ENCODE measurements around the gene PNLIPRP1. TPM values are rescaled to one million over a fixed set of nuclear protein-coding genes. Genes with fewer than 3 reads are reported as not detected.

The PNLIPRP1 gene
- total RNA-seq, 3 donors from 2014 or later (not counting 1 experiment from before 2014, with no cell fraction given) = not detected

- no peaks in the 10 kb centered on the region for H3K27me3 ChIP-seq (ENCODE audit: control insufficient read depth, insufficient read depth, low read length)
- ATAC-seq (no peak), DNase-seq (no peak)
- H3K27ac ChIP-seq (ENCODE audit: low read length) = no peak overlapping the region
- H3K36me3 ChIP-seq (ENCODE audit: control insufficient read depth, insufficient read depth, low read length) = no peaks in the 10 kb centered on the region
- no peak for TF ChIP-seq CTCF (IDR thresholded peaks at IDR 0.05)
- H3K4me3 ChIP-seq (ENCODE audit: low read length) = no peak overlapping the region
- WGBS (ENCODE audit: insufficient coverage) = 85% methylated on average over 8 of the region's 8 CpGs
- Mint-ChIP-seq H3K9me3 (peaks cover 2 to 3% of the 10 kb centered on the region in 2 donors), H3K27ac (no peak overlapping the region), H3K4me3 (no peak overlapping the region), H3K27me3 (ENCODE audit: low read depth in 2 of 2) (peaks cover 0 to 3% of the 10 kb centered on the region in 2 donors), H3K36me3 (no peaks in the 10 kb centered on the region), H3K4me1 (no peaks in the 10 kb centered on the region)
- intact Hi-C loops (cut with micrococcal nuclease) = no loop called here
- no peaks in the 10 kb centered on the region for H3K4me1 ChIP-seq (ENCODE audit: control insufficient read depth, insufficient read depth, low read length)
- H3K9me3 ChIP-seq (ENCODE audit: control insufficient read depth, insufficient read depth, low read length) = no peaks in the 10 kb centered on the region
These were observed 58.1 kb downstream of the PNLIPRP1 start for GRCh38 chr10:116648903-116649302.

- H3K9me3 Mint-ChIP-seq = peaks cover 3 to 4% of the 10 kb centered on the region in 2 donors
- TF ChIP-seq CTCF (IDR thresholded peaks at IDR 0.05) = no peak
- H3K4me3 ChIP-seq (ENCODE audit: low read length) = no peak overlapping the region
- H3K4me1 ChIP-seq (ENCODE audit: control insufficient read depth, insufficient read depth, low read length) = no peaks in the 10 kb centered on the region
- H3K36me3 Mint-ChIP-seq = no peaks in the 10 kb centered on the region
- H3K27ac Mint-ChIP-seq = no peak overlapping the region
- WGBS (ENCODE audit: insufficient coverage) = no CpG with 5 or more reads among the region's 1 CpG
- intact Hi-C loops (cut with micrococcal nuclease) = no loop called here
- H3K27ac ChIP-seq (ENCODE audit: low read length) = no peak overlapping the region
- H3K4me3 Mint-ChIP-seq = no peak overlapping the region
- H3K27me3 Mint-ChIP-seq (ENCODE audit: low read depth in 2 of 2) = peaks cover 0 to 10% of the 10 kb centered on the region in 2 donors
- H3K9me3 ChIP-seq (ENCODE audit: control insufficient read depth, insufficient read depth, low read length) = no peaks in the 10 kb centered on the region
- no peaks in the 10 kb centered on the region for H3K27me3 ChIP-seq (ENCODE audit: control insufficient read depth, insufficient read depth, low read length)
- H3K36me3 ChIP-seq (ENCODE audit: control insufficient read depth, insufficient read depth, low read length) = no peaks in the 10 kb centered on the region
- H3K4me1 Mint-ChIP-seq = no peaks in the 10 kb centered on the region
- no peak for ATAC-seq
- DNase-seq = no peak
These were observed 63.1 kb downstream of the PNLIPRP1 start for GRCh38 chr10:116653885-116654284.

- no peaks in the 10 kb centered on the region for H3K9me3 ChIP-seq (ENCODE audit: control insufficient read depth, insufficient read depth, low read length)
- no peak overlapping the region for H3K4me3 Mint-ChIP-seq
- no peaks in the 10 kb centered on the region for H3K4me1 Mint-ChIP-seq
- peaks cover 2 to 3% of the 10 kb centered on the region in 2 donors for H3K9me3 Mint-ChIP-seq
- no peaks in the 10 kb centered on the region for H3K4me1 ChIP-seq (ENCODE audit: control insufficient read depth, insufficient read depth, low read length)
- no peaks in the 10 kb centered on the region for H3K36me3 ChIP-seq (ENCODE audit: control insufficient read depth, insufficient read depth, low read length)
- H3K27me3 ChIP-seq (ENCODE audit: control insufficient read depth, insufficient read depth, low read length) = no peaks in the 10 kb centered on the region
- 53% methylated on average over 4 of the region's 4 CpGs for WGBS (ENCODE audit: insufficient coverage)
- no peak for DNase-seq
- no peak for TF ChIP-seq CTCF (IDR thresholded peaks at IDR 0.05)
- H3K36me3 Mint-ChIP-seq = no peaks in the 10 kb centered on the region
- ATAC-seq = no peak
- H3K4me3 ChIP-seq (ENCODE audit: low read length) = no peak overlapping the region
- no peak overlapping the region for H3K27ac Mint-ChIP-seq
- no peak overlapping the region for H3K27ac ChIP-seq (ENCODE audit: low read length)
- H3K27me3 Mint-ChIP-seq (ENCODE audit: low read depth in 2 of 2) = peaks cover 0 to 10% of the 10 kb centered on the region in 2 donors
- intact Hi-C loops (cut with micrococcal nuclease) = no loop called here
These were observed 64.1 kb downstream of the PNLIPRP1 start for GRCh38 chr10:116654816-116655215.

GRCh38 chr10:116655568-116655967 lies 64.8 kb downstream of the PNLIPRP1 start:
- DNase-seq = no peak
- H3K36me3 ChIP-seq (ENCODE audit: control insufficient read depth, insufficient read depth, low read length) = no peaks in the 10 kb centered on the region
- ATAC-seq = no peak
- no peak overlapping the region for H3K4me3 ChIP-seq (ENCODE audit: low read length)
- Mint-ChIP-seq H3K4me3 (no peak overlapping the region), H3K36me3 (no peaks in the 10 kb centered on the region), H3K4me1 (no peaks in the 10 kb centered on the region), H3K27me3 (ENCODE audit: low read depth in 2 of 2) (peaks cover 0 to 10% of the 10 kb centered on the region in 2 donors), H3K27ac (no peak overlapping the region), H3K9me3 (peaks cover 2 to 3% of the 10 kb centered on the region in 2 donors)
- intact Hi-C loops (cut with micrococcal nuclease) = no loop called here
- no peaks in the 10 kb centered on the region for H3K9me3 ChIP-seq (ENCODE audit: control insufficient read depth, insufficient read depth, low read length)
- no peak for TF ChIP-seq CTCF (IDR thresholded peaks at IDR 0.05)
- H3K27ac ChIP-seq (ENCODE audit: low read length) = no peak overlapping the region
- H3K4me1 ChIP-seq (ENCODE audit: control insufficient read depth, insufficient read depth, low read length) = no peaks in the 10 kb centered on the region
- 91% methylated on average over 2 of the region's 2 CpGs for WGBS (ENCODE audit: insufficient coverage)
- no peaks in the 10 kb centered on the region for H3K27me3 ChIP-seq (ENCODE audit: control insufficient read depth, insufficient read depth, low read length)

All from natural killer cell (primary cell).